NT2/D1 (cell line): ENCODE data around the gene TMIE.

Experiments
- SUZ12 ChIP-seq: IDR thresholded peaks from 2 replicates; pipeline ENCODE4 v1.6.1; 2011; ENCODE audit not compliant: insufficient read length, insufficient read depth; ENCODE audit errors: extremely low read depth
- ZNF274 ChIP-seq: IDR thresholded peaks from 2 replicates; pipeline ENCODE4 v1.6.1; 2011; ENCODE audit warnings: mild to moderate bottlenecking, low read depth, low read length

DNA sequence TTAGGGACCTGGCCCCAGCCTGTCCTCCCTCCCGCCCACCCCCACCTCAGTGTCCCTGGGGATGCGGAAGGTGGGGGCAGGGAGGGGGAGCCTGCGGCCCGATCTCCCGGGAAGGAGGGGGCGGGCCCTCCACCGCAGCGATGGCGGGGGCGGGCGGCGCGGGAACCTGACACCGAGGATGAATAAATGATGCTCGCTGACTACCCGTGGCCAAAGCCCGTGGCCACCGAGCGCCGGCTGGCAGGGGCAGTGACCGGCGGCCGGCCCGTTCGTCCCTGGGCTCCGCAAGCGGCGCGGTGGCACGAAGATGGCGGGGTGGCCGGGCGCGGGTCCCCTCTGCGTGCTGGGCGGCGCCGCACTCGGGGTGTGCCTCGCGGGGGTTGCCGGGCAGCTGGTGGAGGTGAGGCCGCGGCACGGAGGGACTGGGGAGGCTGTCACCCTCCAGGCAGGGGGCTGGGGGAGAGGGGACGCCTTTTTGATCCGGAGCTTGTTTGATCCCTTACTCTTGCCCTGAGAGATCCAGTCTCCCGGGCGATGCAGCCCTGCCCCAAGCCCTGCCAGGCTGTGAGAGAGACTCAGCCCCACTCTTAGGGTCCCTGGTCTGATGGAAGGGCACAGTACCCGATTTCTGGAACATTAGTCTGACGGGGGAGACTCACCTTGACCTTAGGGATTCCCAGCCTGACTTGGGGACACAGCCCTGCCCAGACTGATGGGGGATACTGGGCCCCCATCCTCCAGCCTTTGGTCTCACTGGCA lies at the start of gene TMIE:
- TF ChIP-seq SUZ12 (no peak), ZNF274 (no peak)
